Measurements from ENCODE around the gene RXRA. TPM values are rescaled to one million over a fixed set of nuclear protein-coding genes. Genes with fewer than 3 reads are reported as not detected.
A peak's percentile ranks its signal among the peaks of the same experiment; 100 is the strongest.

Gene RXRA
- total and polyA plus RNA-seq, 2 of the 13 experiments (the other 11 are each of a cell fraction or from before 2014, with no cell fraction given), result 18.9 to 29.2 TPM

- TF ChIP-seq HIVEP1 (CRISPR knock-in tag; IDR thresholded peaks at IDR 0.05) (0 out of 2 replicates have a peak, but pooled peaks have one; percentile 11), MBD4 (IDR thresholded peaks at IDR 0.05; ENCODE audit: borderline replicate concordance, low read length) (no peak), ZNF331 (CRISPR knock-in tag; IDR thresholded peaks at IDR 0.05) (no peak), CEBPG (CRISPR knock-in tag; IDR thresholded peaks at IDR 0.05) (no peak), HMG20B (CRISPR knock-in tag; conservative IDR thresholded peaks at IDR 0.05) (no peak), KDM1A (CRISPR knock-in tag; IDR thresholded peaks at IDR 0.05) (no peak), NR1H2 (CRISPR knock-in tag; IDR thresholded peaks at IDR 0.05; ENCODE audit: borderline replicate concordance, low read depth) (no peak), ZNF850 (CRISPR knock-in tag; conservative IDR thresholded peaks at IDR 0.05) (no peak), NR2F2 (IDR thresholded peaks at IDR 0.05; ENCODE audit: borderline replicate concordance, low read depth) (no peak; the same call in 1 of the 2 replicates), FOSL2 (CRISPR knock-in tag; IDR thresholded peaks at IDR 0.05) (no peak), SNAPC2 (CRISPR knock-in tag; IDR thresholded peaks at IDR 0.05) (no peak), ZNF501 (CRISPR knock-in tag; IDR thresholded peaks at IDR 0.05) (peak; percentile 62; the same call in 1 of the 2 replicates), ZNF263 (CRISPR knock-in tag; IDR thresholded peaks at IDR 0.05) (peak; percentile 58; the same call in 1 of the 2 replicates), TFDP1 (CRISPR knock-in tag; IDR thresholded peaks at IDR 0.05; ENCODE audit: borderline replicate concordance) (no peak), ZBTB21 (CRISPR knock-in tag; IDR thresholded peaks at IDR 0.05) (no peak), MEIS2 (CRISPR knock-in tag; IDR thresholded peaks at IDR 0.05) (no peak), NFIC (IDR thresholded peaks at IDR 0.05; ENCODE audit: low read length) (no peak), MIXL1 (CRISPR knock-in tag; IDR thresholded peaks at IDR 0.05) (peak; percentile 44; the same call in 1 of the 2 replicates), LRRFIP1 (CRISPR knock-in tag; conservative IDR thresholded peaks at IDR 0.05) (no peak), SMARCC2 (IDR thresholded peaks at IDR 0.05) (no peak), ZNF460 (CRISPR knock-in tag; IDR thresholded peaks at IDR 0.05; ENCODE audit: borderline replicate concordance) (peak; percentile 46; the same call in 1 of the 2 replicates), ZNF354B (CRISPR knock-in tag; IDR thresholded peaks at IDR 0.05) (no peak), ZFP37 (CRISPR knock-in tag; IDR thresholded peaks at IDR 0.05; ENCODE audit: borderline replicate concordance) (no peak)
- TF ChIP-seq, protein P1, sequence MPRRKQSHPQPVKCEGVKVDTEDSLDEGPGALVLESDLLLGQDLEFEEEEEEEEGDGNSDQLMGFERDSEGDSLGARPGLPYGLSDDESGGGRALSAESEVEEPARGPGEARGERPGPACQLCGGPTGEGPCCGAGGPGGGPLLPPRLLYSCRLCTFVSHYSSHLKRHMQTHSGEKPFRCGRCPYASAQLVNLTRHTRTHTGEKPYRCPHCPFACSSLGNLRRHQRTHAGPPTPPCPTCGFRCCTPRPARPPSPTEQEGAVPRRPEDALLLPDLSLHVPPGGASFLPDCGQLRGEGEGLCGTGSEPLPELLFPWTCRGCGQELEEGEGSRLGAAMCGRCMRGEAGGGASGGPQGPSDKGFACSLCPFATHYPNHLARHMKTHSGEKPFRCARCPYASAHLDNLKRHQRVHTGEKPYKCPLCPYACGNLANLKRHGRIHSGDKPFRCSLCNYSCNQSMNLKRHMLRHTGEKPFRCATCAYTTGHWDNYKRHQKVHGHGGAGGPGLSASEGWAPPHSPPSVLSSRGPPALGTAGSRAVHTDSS (CRISPR knock-in tag; conservative IDR thresholded peaks at IDR 0.05), result no peak
- TF ChIP-seq, protein P2, sequence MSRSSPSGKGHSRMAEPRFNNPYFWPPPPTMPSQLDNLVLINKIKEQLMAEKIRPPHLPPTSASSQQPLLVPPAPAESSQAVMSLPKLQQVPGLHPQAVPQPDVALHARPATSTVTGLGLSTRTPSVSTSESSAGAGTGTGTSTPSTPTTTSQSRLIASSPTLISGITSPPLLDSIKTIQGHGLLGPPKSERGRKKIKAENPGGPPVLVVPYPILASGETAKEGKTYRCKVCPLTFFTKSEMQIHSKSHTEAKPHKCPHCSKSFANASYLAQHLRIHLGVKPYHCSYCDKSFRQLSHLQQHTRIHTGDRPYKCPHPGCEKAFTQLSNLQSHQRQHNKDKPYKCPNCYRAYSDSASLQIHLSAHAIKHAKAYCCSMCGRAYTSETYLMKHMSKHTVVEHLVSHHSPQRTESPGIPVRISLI (CRISPR knock-in tag; IDR thresholded peaks at IDR 0.05; ENCODE audit: borderline replicate concordance), result no peak
Observed at GRCh38 chr9:134369416-134370212, 43.4 kb downstream of the RXRA start (continued).
